Loucy (cell line): ENCODE data around the gene ZIC4.

Experiments used
- CTCF ChIP-seq: fragments of 200-600 bp; sonication (generic); conservative IDR thresholded peaks from 2 replicates; pipeline ENCODE4 v1.5.1; 2014; ENCODE audit warnings: mild to moderate bottlenecking, antibody characterized with exemption, low read length
- EZH2phosphoT487 ChIP-seq: fragments of 200-600 bp; IDR thresholded peaks from 2 replicates; pipeline ENCODE4 v1.6.1; 2018; ENCODE audit warnings: antibody characterized with exemption, mild to moderate bottlenecking, moderate library complexity, borderline replicate concordance

- TF ChIP-seq CTCF (no peak), EZH2phosphoT487 (no peak)
Measured at GRCh38 chr3:147431751-147432150, 25.4 kb upstream of the ZIC4 start.
